Ecto neural progenitor cell (in vitro differentiated cells): ENCODE measurements around the gene ZNF577.

Experiments used
- DNase-seq: peaks from one replicate; pipeline ENCODE4 v3.0.0-alpha.2; 2018; ENCODE audit warnings: low spot score

ZNF577 gene

GRCh38 chr19:51861870-51862622 lies 25.7 kb downstream of the ZNF577 start:
- DNase-seq = no peak

DNA sequence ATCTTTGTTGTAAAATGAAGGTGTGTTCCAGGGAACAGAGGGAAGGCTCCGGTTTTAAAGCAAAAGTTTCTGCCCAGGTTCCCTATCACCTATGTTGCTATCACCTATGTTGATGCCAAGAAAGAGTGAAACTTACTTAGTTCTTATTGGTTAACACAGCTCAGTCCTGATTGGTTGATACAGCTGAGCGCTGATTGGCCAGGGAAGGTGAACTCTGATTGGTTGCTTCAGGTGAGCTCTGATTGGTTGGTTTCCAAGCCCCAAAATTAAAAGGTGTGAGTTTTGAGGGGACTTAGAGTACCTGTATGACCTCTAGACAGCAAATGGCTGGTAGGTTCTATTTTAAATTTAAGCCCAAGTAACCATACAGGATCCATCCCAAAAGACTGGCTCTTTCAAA lies 50.6 kb downstream of the ZNF577 start:
- DNase-seq = no peak

- no peak for DNase-seq
Observed at GRCh38 chr19:51830274-51830673, 57.5 kb downstream of the ZNF577 start.

- DNase-seq = no peak
Observed at GRCh38 chr19:51824281-51825005, 63.3 kb downstream of the ZNF577 start.

DNA sequence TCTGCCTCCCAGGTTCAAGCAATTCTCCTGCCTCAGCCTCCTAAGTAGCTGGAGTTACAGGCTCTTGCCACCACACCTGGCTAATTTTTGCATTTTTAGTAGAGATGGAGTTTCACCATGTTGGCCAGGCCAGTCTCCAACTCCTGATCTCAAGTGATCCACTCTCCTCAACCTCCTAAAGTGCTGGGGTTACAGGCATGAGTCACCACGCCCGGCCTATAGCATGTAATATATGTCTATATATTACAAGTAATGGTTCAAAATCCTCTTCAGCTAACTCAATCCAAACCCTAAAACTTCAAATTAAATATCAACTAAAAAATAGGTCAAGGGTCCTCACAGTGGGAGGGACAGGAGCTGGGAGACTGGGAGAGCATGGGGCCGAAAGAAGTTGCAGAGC lies 64.8 kb downstream of the ZNF577 start:
- no peak for DNase-seq

- DNase-seq = no peak
Observed at GRCh38 chr19:51822325-51822724, 65.4 kb downstream of the ZNF577 start.

- no peak for DNase-seq
Observed at GRCh38 chr19:51821921-51822320, 65.8 kb downstream of the ZNF577 start.

- no peak for DNase-seq
Observed at GRCh38 chr19:51821456-51821855, 66.3 kb downstream of the ZNF577 start.
